Thyroid gland (tissue), 4 donors: ENCODE results near the gene DROSHA. TPM values are rescaled to one million over a fixed set of nuclear protein-coding genes. Genes with fewer than 3 reads are reported as not detected.
A peak's percentile ranks its signal among the peaks of the same experiment; 100 is the strongest.

ENCODE experiments used
- DNase-seq, 2 donors: peaks; one replicate each; pipeline ENCODE4 v3.0.0-alpha.2; 2019
- H3K27ac ChIP-seq, 3 donors: fragments of 200-600 bp; sonication (generic); 1 replicate in 2 of 3; 2 replicates in 1 of 3; pipeline ENCODE4 v1.5.1; 2016 to 2019; ENCODE audit warnings: mild to moderate bottlenecking in 1 of 3, moderate library complexity in 1 of 3
- H3K27me3 ChIP-seq: fragments of 200-600 bp; sonication (generic); one replicate; pipeline ENCODE4 v1.5.1; 2019
- H3K36me3 ChIP-seq, 2 donors: fragments of 200-600 bp; sonication (generic); one replicate each; pipeline ENCODE4 v1.5.1; 2016 to 2019
- H3K4me1 ChIP-seq, 2 donors: fragments of 200-600 bp; sonication (generic); one replicate each; pipeline ENCODE4 v1.5.1; 2017 to 2019
- H3K4me3 ChIP-seq, 3 donors: fragments of 200-600 bp; sonication (generic); replicated peaks in 1 of 3; 1 replicate in 2 of 3; 2 replicates in 1 of 3; pipeline ENCODE4 v1.5.1; 2016; ENCODE audit warnings: mild to moderate bottlenecking in 1 of 3
- H3K9me3 ChIP-seq: fragments of 200-600 bp; sonication (generic); one replicate; pipeline ENCODE4 v1.5.1; 2017
- POLR2A ChIP-seq, 2 donors: fragments of 450-650 bp; IDR thresholded peaks; one replicate each; pipeline ENCODE4 v1.6.1; 2017; ENCODE audit warnings: antibody characterized with exemption in 2 of 2, mild to moderate bottlenecking in 2 of 2, moderate library complexity in 1 of 2
- WGBS, 2 donors: methylation state at CpG; one replicate each; pipeline ENCODE4 v1.1.5; 2017; 5-methylcytosine and 5-hydroxymethylcytosine counted together
- intact Hi-C: fragments of 100-400 bp; cut with DNase I; formaldehyde crosslinking; loops from one replicate; pipeline ENCODE4 v1.15.1; 2023
- total RNA-seq, 4 donors: library from RNA; depleted of rRNA; stranded (reverse); fragments of >200 nt; gene quantifications; one replicate each; pipeline ENCODE4 v1.2.3, GENCODE V29; 2016
- TF ChIP-seq, protein P1 (sequence below), 6 experiments: fragments of 200-600 bp in 3 of 6; fragments of 450-650 bp in 3 of 6; sonication (generic) in 3 of 6; IDR thresholded peaks; one replicate each; pipeline ENCODE4 v1.5.1; 2016 to 2019; ENCODE audit warnings: antibody characterized with exemption in 6 of 6, mild to moderate bottlenecking in 2 of 6, inconsistent platforms in 1 of 6, moderate library complexity in 1 of 6

The DROSHA gene
- total RNA-seq, 4 donors from 2014 or later: 45.6 to 52.3 (median 46.2) TPM

DNA sequence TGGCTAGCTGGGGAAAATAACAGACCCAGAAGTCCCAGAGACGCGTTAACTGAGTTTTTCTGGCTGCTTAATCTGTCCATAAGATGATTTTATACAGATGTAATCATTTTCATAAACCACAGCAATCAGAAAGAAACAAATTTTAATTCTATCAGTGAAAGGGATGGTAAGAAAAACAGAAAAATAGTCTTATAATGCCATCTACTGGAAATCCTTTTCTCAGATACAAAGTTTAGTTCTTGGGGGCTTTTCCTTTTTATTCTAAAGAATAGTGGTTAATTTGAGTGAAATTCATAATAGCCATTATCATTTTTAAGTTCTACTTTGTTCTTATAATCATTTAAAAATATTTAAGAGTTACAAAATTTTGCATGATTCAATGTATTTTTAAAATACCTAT lies 44.4 kb downstream of the DROSHA start:
- Histone ChIP-seq H3K9me3 (no peaks in the 10 kb centered on the region), H3K4me3 (no peak overlapping the region), H3K27me3 (no peaks in the 10 kb centered on the region), H3K36me3 (peaks cover 0 to 30% of the 10 kb centered on the region in 2 donors), H3K27ac (no peak overlapping the region), H3K4me1 (no peaks in the 10 kb centered on the region)
- intact Hi-C loops: no loop called here
- DNase-seq: no peak
- 85 to 95% methylated on average over 2 of the region's 2 CpGs for WGBS, 2 donors
- TF ChIP-seq, protein P1, sequence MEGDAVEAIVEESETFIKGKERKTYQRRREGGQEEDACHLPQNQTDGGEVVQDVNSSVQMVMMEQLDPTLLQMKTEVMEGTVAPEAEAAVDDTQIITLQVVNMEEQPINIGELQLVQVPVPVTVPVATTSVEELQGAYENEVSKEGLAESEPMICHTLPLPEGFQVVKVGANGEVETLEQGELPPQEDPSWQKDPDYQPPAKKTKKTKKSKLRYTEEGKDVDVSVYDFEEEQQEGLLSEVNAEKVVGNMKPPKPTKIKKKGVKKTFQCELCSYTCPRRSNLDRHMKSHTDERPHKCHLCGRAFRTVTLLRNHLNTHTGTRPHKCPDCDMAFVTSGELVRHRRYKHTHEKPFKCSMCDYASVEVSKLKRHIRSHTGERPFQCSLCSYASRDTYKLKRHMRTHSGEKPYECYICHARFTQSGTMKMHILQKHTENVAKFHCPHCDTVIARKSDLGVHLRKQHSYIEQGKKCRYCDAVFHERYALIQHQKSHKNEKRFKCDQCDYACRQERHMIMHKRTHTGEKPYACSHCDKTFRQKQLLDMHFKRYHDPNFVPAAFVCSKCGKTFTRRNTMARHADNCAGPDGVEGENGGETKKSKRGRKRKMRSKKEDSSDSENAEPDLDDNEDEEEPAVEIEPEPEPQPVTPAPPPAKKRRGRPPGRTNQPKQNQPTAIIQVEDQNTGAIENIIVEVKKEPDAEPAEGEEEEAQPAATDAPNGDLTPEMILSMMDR (IDR thresholded peaks at IDR 0.05): peak in 2 of 6 experiments; percentile 13 to 19
- TF ChIP-seq POLR2A (IDR thresholded peaks at IDR 0.05): no peak

DNA sequence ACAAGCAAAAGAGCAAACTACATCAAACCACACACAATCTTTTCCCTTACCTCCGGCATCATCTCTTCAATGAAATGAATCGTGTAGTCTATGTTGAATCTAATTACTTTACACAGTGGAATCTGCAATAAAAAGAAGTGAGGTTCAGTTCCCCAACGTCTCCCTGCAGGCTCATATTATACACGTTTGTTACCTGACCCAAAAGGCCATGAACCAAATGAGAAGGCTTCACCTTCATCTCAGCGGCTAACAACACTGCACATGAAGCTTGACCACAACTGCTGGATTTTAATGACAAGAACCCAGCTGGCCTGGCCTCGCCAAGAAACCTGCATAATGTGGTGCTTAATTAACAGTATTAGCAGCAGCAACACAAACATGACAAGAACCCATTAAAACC lies 45.5 kb downstream of the DROSHA start:
- no peak overlapping the region for H3K27ac ChIP-seq

DNA sequence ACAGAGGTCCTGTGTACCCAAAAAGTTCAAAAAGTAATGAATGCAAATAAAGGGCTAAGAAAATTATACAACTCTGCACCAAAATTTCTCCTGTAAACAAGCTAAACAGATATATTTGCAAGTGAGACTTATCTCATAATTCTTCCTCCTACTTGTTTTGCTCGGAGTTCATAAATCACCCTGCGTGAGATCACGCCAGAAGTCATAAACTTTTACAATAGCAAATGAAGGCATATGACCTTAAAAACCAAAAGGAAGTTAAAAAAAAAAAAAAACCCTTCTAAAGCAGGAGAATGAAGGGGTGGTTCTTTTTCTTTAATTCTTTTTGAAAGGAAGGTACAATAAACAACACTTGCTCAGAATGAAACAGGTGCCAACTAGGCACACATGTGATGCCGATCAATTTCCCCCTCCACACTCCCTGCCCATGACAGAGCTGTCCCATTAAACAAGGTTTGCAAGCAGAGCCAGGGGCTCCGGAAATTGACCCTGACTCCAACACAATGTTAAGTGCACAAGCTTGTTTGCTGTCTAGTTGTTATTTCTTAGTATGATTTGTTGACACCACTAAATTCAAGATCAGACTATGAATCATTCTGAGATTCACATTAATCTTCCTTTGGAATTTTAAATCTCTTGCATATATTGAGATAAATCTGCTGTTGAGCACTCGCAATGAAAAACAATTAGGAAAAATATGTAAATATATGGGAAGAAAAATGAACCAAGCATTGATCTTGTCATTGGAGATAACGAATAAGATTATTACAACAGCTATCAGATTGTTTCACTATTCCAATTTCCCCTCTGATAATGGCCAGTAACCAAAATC lies 46.3 kb downstream of the DROSHA start:
- Histone ChIP-seq H3K4me3 (no peak overlapping the region), H3K4me1 (no peaks in the 10 kb centered on the region), H3K27ac (no peak overlapping the region), H3K9me3 (no peaks in the 10 kb centered on the region), H3K36me3 (peaks cover 0 to 34% of the 10 kb centered on the region in 2 donors), H3K27me3 (no peaks in the 10 kb centered on the region)
- DNase-seq: no peak
- TF ChIP-seq POLR2A (IDR thresholded peaks at IDR 0.05): no peak
- TF ChIP-seq, protein P1 (IDR thresholded peaks at IDR 0.05): no peak
- WGBS, 2 donors: 87 to 88% methylated on average over 7 of the region's 7 CpGs
- intact Hi-C loops: no loop called here

More for the DNA sequence above, 45.5 kb downstream of the DROSHA start:
- no peak for DNase-seq
- intact Hi-C loops: no loop called here
- 90 to 94% methylated on average over 6 of the region's 6 CpGs for WGBS, 2 donors
- no peak overlapping the region for H3K4me3 ChIP-seq
- H3K27me3 ChIP-seq: no peaks in the 10 kb centered on the region
- no peaks in the 10 kb centered on the region for H3K4me1 ChIP-seq
- H3K36me3 ChIP-seq: peaks cover 0 to 36% of the 10 kb centered on the region in 2 donors
- no peaks in the 10 kb centered on the region for H3K9me3 ChIP-seq
- TF ChIP-seq, protein P1 (IDR thresholded peaks at IDR 0.05): no peak
- TF ChIP-seq POLR2A (IDR thresholded peaks at IDR 0.05): no peak

DNA sequence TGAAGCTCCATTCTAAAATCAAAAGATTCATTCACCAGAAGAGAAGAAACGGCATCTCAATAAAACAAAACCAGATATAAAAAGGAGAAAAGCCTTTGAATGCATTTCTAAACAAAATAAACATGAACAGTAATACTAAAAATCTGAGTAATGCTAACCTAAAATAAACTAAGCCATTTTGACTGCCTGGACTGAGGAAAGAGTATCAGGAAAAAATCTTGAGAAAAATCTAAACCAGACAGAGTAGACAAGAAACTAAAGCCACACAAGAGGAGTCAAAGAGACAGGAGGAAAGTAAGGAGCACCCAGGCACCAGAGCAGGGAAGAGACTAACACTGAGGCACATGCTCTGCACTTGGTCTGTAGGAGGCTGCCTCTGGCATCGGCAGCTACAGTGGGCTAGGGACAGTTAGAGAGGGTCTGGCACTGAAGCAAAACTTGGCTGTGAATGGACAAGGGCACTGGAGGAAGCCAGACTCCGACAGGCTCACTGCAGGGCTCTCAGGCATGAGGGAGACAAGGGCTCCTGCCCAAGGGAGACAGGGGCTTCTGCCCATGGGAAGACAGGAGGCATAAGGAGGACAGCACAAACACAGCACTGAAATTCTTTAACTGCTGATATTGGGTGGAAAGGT lies 50.2 kb downstream of the DROSHA start:
- intact Hi-C loops: no loop called here
- Histone ChIP-seq H3K9me3 (no peaks in the 10 kb centered on the region), H3K27ac (no peak overlapping the region), H3K4me3 (no peak overlapping the region), H3K36me3 (peaks cover 0 to 24% of the 10 kb centered on the region in 2 donors), H3K4me1 (no peaks in the 10 kb centered on the region), H3K27me3 (no peaks in the 10 kb centered on the region)
- DNase-seq: no peak
- TF ChIP-seq, protein P1 (IDR thresholded peaks at IDR 0.05): no peak
- TF ChIP-seq POLR2A (IDR thresholded peaks at IDR 0.05): no peak
- WGBS, 2 donors: 90 to 93% methylated on average over 3 of the region's 3 CpGs

DNA sequence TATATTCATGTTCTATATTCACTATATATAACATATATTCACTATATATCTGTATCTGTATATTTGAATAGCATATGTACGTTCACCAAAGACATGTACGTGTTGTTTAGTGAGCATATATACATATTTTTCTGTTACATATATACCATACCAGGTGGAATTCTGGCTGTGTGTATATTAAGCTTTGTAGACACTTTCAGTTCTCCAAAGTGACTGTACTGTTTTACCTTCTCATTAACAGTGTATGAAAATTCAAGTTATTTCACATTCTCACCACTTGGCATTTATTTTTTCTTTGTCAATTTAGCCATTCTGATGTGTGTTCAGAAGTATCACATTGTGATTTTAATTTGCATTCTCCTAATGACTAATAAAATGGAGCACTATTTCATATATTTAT lies 52.2 kb downstream of the DROSHA start:
- H3K4me3 ChIP-seq: no peak overlapping the region
- peaks cover 0 to 14% of the 10 kb centered on the region in 2 donors for H3K36me3 ChIP-seq
- no peaks in the 10 kb centered on the region for H3K9me3 ChIP-seq
- intact Hi-C loops: no loop called here
- no peak for DNase-seq
- 97 to 98% methylated on average over 2 of the region's 2 CpGs for WGBS, 2 donors
- TF ChIP-seq, protein P1 (IDR thresholded peaks at IDR 0.05): no peak
- TF ChIP-seq POLR2A (IDR thresholded peaks at IDR 0.05): no peak
- no peak overlapping the region for H3K27ac ChIP-seq
- no peaks in the 10 kb centered on the region for H3K27me3 ChIP-seq
- no peaks in the 10 kb centered on the region for H3K4me1 ChIP-seq
